K562 (cell line): ENCODE results near the gene TTC39A.

Experiments
- ELF4 ChIP-seq: fragments of 450-650 bp; formaldehyde crosslinking; IDR thresholded peaks from 2 replicates; pipeline ENCODE4 v1.4.0; 2022; ENCODE audit warnings: missing genetic modification characterization
- FOXM1 ChIP-seq, 2 experiments: fragments of 450-650 bp in 1 of 2; sonication (generic) in 1 of 2; formaldehyde crosslinking in 1 of 2; IDR thresholded peaks; 2 replicates each; pipeline versions ENCODE4 v1.6.1 to v1.9.0; 2017 to 2022; ENCODE audit warnings: low read depth in 2 of 2, mild to moderate bottlenecking in 2 of 2, missing genetic modification reagents in 1 of 2, moderate library complexity in 1 of 2
- GATA2 ChIP-seq: sonication (generic); formaldehyde crosslinking; IDR thresholded peaks from 2 replicates; pipeline ENCODE4 v1.4.0; 2020; ENCODE audit warnings: mild to moderate bottlenecking, missing genetic modification reagents
- NR3C1 ChIP-seq: sonication (generic); formaldehyde crosslinking; IDR thresholded peaks from 2 replicates; pipeline ENCODE4 v1.8.1; 2022; ENCODE audit warnings: missing genetic modification reagents
- ZNF511 ChIP-seq: sonication (generic); formaldehyde crosslinking; IDR thresholded peaks from 2 replicates; pipeline ENCODE4 v1.8.0; 2022; ENCODE audit warnings: mild to moderate bottlenecking, missing genetic modification reagents

- TF ChIP-seq GATA2 (CRISPR knock-in tag) = no peak
- no peak for TF ChIP-seq ZNF511 (CRISPR knock-in tag)
- no peak for TF ChIP-seq FOXM1 (IDR thresholded peaks at IDR 0.05; ENCODE audit: low read depth)
- TF ChIP-seq FOXM1 (CRISPR knock-in tag; IDR thresholded peaks at IDR 0.05; ENCODE audit: low read depth) = no peak
- TF ChIP-seq ELF4 = no peak
- TF ChIP-seq NR3C1 = no peak
Measured at GRCh38 chr1:51321924-51322280, 8.5 kb downstream of the TTC39A start.
